CD14-positive monocyte (primary cell): ENCODE data around the gene SLC4A8. TPM values are rescaled to one million over a fixed set of nuclear protein-coding genes. Genes with fewer than 3 reads are reported as not detected.

ENCODE experiments used
- DNase-seq, 3 donors: peaks; one replicate each; pipeline ENCODE4 v3.0.0-alpha.2; 2011 to 2022
- H2AFZ ChIP-seq: 2 replicates; pipeline ENCODE4 v1.6.0; 2012; ENCODE audit warnings: mild to moderate bottlenecking, low read depth, low read length, inconsistent platforms; ENCODE audit not compliant: insufficient read depth, poor library complexity, severe bottlenecking
- H3K27ac ChIP-seq, 2 donors: 1 replicate in 1 of 2; 2 replicates in 1 of 2; pipeline ENCODE4 v1.5.1; 2012 to 2013; ENCODE audit warnings: low read length in 2 of 2, control low read depth in 1 of 2, inconsistent platforms in 1 of 2, low read depth in 1 of 2, mild to moderate bottlenecking in 1 of 2
- H3K27me3 ChIP-seq, 2 donors: one replicate each; pipeline versions ENCODE4 v1.6.0 to v1.6.1; 2011 to 2013; ENCODE audit warnings: low read length in 2 of 2; ENCODE audit not compliant: control insufficient read depth in 2 of 2, insufficient read depth in 2 of 2
- H3K36me3 ChIP-seq, 2 donors: replicated peaks in 1 of 2; 1 replicate in 1 of 2; 2 replicates in 1 of 2; pipeline versions ENCODE4 v1.5.1 to v1.6.1; 2012 to 2013; ENCODE audit warnings: low read length in 2 of 2, control low read depth in 1 of 2, inconsistent platforms in 1 of 2, mild to moderate bottlenecking in 1 of 2; ENCODE audit not compliant: insufficient read depth in 2 of 2, control insufficient read depth in 1 of 2
- H3K4me1 ChIP-seq, 2 donors: 1 replicate in 1 of 2; 2 replicates in 1 of 2; pipeline versions ENCODE4 v1.5.1 to v1.6.1; 2012 to 2013; ENCODE audit warnings: low read length in 2 of 2, control low read depth in 1 of 2, inconsistent platforms in 1 of 2, mild to moderate bottlenecking in 1 of 2, moderate library complexity in 1 of 2; ENCODE audit not compliant: insufficient read depth in 2 of 2, control insufficient read depth in 1 of 2
- H3K4me2 ChIP-seq: replicated peaks from 2 replicates; pipeline ENCODE3; 2012; ENCODE audit warnings: low read length, moderate library complexity, mild to moderate bottlenecking; ENCODE audit not compliant: poor library complexity, severe bottlenecking; ENCODE audit errors: extremely low read depth
- H3K4me3 ChIP-seq, 3 experiments: fragments of 200-600 bp in 1 of 3; sonication (generic) in 1 of 3; replicated peaks in 1 of 3; 1 replicate in 2 of 3; 2 replicates in 1 of 3; pipeline ENCODE4 v1.5.1; 2011 to 2013; ENCODE audit warnings: low read length in 3 of 3, mild to moderate bottlenecking in 3 of 3, control low read depth in 2 of 3, low read depth in 2 of 3, inconsistent platforms in 1 of 3, moderate library complexity in 1 of 3
- H3K79me2 ChIP-seq: 2 replicates; pipeline ENCODE4 v1.6.0; 2012; ENCODE audit warnings: mild to moderate bottlenecking, control low read depth, inconsistent platforms, low read length, moderate library complexity; ENCODE audit not compliant: insufficient read depth
- H3K9ac ChIP-seq: 2 replicates; pipeline ENCODE4 v1.6.0; 2017; ENCODE audit warnings: low read length, mild to moderate bottlenecking; ENCODE audit not compliant: insufficient read depth, poor library complexity, severe bottlenecking
- H3K9me3 ChIP-seq, 2 donors: replicated peaks in 1 of 2; 1 replicate in 1 of 2; 2 replicates in 1 of 2; pipeline versions ENCODE4 v1.5.1 to v1.6.1; 2012 to 2013; ENCODE audit warnings: low read length in 2 of 2, control low read depth in 1 of 2; ENCODE audit not compliant: control insufficient read depth in 1 of 2, insufficient read depth in 1 of 2
- H4K20me1 ChIP-seq: 2 replicates; pipeline ENCODE4 v1.6.0; 2012; ENCODE audit warnings: mild to moderate bottlenecking, low read length, control low read depth, moderate library complexity; ENCODE audit not compliant: insufficient read depth
- H3K27ac Mint-ChIP-seq, 7 donors: one replicate each; pipeline ENCODE4 v1.8.0; 2020; ENCODE audit warnings: mild to moderate bottlenecking in 7 of 7, mixed read lengths in 7 of 7, moderate library complexity in 6 of 7, inconsistent platforms in 2 of 7
- H3K27me3 Mint-ChIP-seq, 3 donors: one replicate each; pipeline ENCODE4 v1.8.0; 2021 to 2022; ENCODE audit warnings: low read depth in 3 of 3, mild to moderate bottlenecking in 3 of 3, mixed read lengths in 3 of 3, moderate library complexity in 3 of 3, inconsistent platforms in 1 of 3
- H3K36me3 Mint-ChIP-seq, 2 donors: one replicate each; pipeline ENCODE4 v1.8.0; 2020; ENCODE audit warnings: mixed read lengths in 2 of 2, inconsistent platforms in 1 of 2, mild to moderate bottlenecking in 1 of 2
- H3K4me1 Mint-ChIP-seq: one replicate; pipeline ENCODE4 v1.8.0; 2020; ENCODE audit warnings: mild to moderate bottlenecking, mixed read lengths
- H3K4me3 Mint-ChIP-seq, 2 donors: one replicate each; pipeline ENCODE4 v1.8.0; 2020; ENCODE audit warnings: mild to moderate bottlenecking in 2 of 2, mixed read lengths in 2 of 2, moderate library complexity in 1 of 2
- H3K9me3 Mint-ChIP-seq, 7 donors: one replicate each; pipeline ENCODE4 v1.8.0; 2020 to 2022; ENCODE audit warnings: mixed read lengths in 7 of 7, mild to moderate bottlenecking in 6 of 7, moderate library complexity in 6 of 7, inconsistent platforms in 2 of 7
- CTCF ChIP-seq: fragments of 200-600 bp; IDR thresholded peaks from one replicate; pipeline ENCODE4 v1.8.0; 2022; ENCODE audit warnings: antibody characterized with exemption, mild to moderate bottlenecking
- WGBS: methylation state at CpG from one replicate; pipeline ENCODE4 v1.1.5; 2013; ENCODE audit warnings: missing lambda C conversion rate; ENCODE audit not compliant: insufficient coverage; 5-methylcytosine and 5-hydroxymethylcytosine counted together
- intact Hi-C, 2 donors: fragments of 100-400 bp; cut with micrococcal nuclease; formaldehyde crosslinking; loops; one replicate each; pipeline versions ENCODE4 v1.15.0 to v1.15.1; 2023
- polyA plus RNA-seq, 3 donors: library from polyadenylated mRNA; depleted of rRNA in 1 of 3; unstranded in 2 of 3; stranded (reverse) in 1 of 3; fragments of 300-500 nt in 2 of 3; fragments of >200 nt in 1 of 3; fragmentation: Illumina TruSeq in 2 of 3; gene quantifications; 1 replicate in 2 of 3; 2 replicates in 1 of 3; pipeline ENCODE4 v1.2.3, GENCODE V29; 2012 to 2021

Gene SLC4A8
- polyA plus RNA-seq, 3 donors = 1.9 to 5.4 (median 2.3) TPM

GRCh38 chr12:51405801-51406207 is 18.8 kb upstream of the SLC4A8 start:
- Histone ChIP-seq H4K20me1 (no peaks in the 10 kb centered on the region), H3K9me3 (no peaks in the 10 kb centered on the region), H3K4me3 (no peak overlapping the region), H3K4me1 (peaks cover 18% of the 10 kb centered on the region in 2 donors), H2AFZ (no peak overlapping the region), H3K27ac (no peak overlapping the region), H3K4me2 (no peak overlapping the region), H3K27me3 (no peaks in the 10 kb centered on the region), H3K36me3 (no peaks in the 10 kb centered on the region), H3K79me2 (no peaks in the 10 kb centered on the region), H3K9ac (no peak overlapping the region)
- intact Hi-C loops = no loop called here
- Mint-ChIP-seq H3K27ac (no peak overlapping the region), H3K36me3 (peaks cover 0 to 9% of the 10 kb centered on the region in 2 donors), H3K9me3 (no peaks in the 10 kb centered on the region), H3K27me3 (peaks cover 2 to 6% (median 2%) of the 10 kb centered on the region in 3 donors), H3K4me1 (peaks cover 20% of the 10 kb centered on the region), H3K4me3 (no peak overlapping the region)
- DNase-seq = no peak
- 92% methylated on average over 2 of the region's 3 CpGs for WGBS
- no peak for TF ChIP-seq CTCF

GRCh38 chr12:51406290-51406689 is 18.3 kb upstream of the SLC4A8 start:
- Histone ChIP-seq H3K4me1 (peaks cover 18% of the 10 kb centered on the region in 2 donors), H3K27ac (no peak overlapping the region), H4K20me1 (no peaks in the 10 kb centered on the region), H3K9ac (no peak overlapping the region), H3K79me2 (no peaks in the 10 kb centered on the region), H3K36me3 (no peaks in the 10 kb centered on the region), H3K9me3 (no peaks in the 10 kb centered on the region), H2AFZ (no peak overlapping the region), H3K4me3 (no peak overlapping the region), H3K4me2 (no peak overlapping the region), H3K27me3 (no peaks in the 10 kb centered on the region)
- peaks cover 2 to 3% (median 2%) of the 10 kb centered on the region in 3 donors for H3K27me3 Mint-ChIP-seq
- H3K36me3 Mint-ChIP-seq = peaks cover 0 to 9% of the 10 kb centered on the region in 2 donors
- WGBS = 86% methylated on average over 2 of the region's 3 CpGs
- no peaks in the 10 kb centered on the region for H3K9me3 Mint-ChIP-seq
- no peak for TF ChIP-seq CTCF
- H3K4me3 Mint-ChIP-seq = no peak overlapping the region
- DNase-seq = no peak
- intact Hi-C loops = no loop called here
- H3K4me1 Mint-ChIP-seq = peaks cover 20% of the 10 kb centered on the region
- H3K27ac Mint-ChIP-seq = peak overlapping the region in 1 of 7 donors; percentile 15
